ENCODE data around the gene TMBIM4.

TMBIM4 gene

DNA sequence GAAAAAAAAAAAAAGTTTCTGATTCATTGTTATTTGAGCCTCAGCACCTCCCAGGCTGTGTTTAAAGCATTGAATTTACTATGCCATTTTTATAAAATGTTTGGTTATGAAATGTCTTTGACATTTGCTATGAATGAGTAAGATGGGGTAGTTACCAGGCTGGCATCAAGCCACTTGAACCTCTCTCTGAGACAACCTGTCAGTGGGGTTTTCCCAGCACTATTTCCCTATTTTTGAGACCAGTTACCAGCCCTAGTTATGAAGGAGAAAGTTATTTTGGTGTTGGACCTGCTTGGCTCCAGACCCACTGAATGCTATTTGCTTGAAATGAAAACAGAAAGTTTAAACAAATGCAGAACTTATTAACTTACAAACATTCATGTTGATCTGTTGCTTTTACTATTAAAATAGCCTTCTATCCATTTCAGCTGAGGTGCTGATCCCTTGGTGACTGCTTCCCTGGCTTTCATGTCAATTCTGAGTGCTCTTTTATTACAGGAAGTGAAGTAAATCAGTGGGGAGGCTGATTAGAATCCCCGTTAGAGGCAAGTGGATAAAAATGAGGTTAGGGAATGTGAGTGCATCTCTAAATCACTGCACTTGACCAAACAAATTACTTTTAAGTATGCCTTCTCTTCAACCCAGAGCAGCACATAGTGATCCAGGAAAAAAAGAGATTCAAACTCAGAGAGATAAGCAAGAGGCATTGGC lies 77.1 kb downstream of the TMBIM4 start:
- no peak for DNase-seq (ENCODE audit: low read depth, low spot score)

GRCh38 chr12:66090157-66090556 lies 79.6 kb downstream of the TMBIM4 start:
- DNase-seq (ENCODE audit: low read depth, low spot score): no peak

DNA sequence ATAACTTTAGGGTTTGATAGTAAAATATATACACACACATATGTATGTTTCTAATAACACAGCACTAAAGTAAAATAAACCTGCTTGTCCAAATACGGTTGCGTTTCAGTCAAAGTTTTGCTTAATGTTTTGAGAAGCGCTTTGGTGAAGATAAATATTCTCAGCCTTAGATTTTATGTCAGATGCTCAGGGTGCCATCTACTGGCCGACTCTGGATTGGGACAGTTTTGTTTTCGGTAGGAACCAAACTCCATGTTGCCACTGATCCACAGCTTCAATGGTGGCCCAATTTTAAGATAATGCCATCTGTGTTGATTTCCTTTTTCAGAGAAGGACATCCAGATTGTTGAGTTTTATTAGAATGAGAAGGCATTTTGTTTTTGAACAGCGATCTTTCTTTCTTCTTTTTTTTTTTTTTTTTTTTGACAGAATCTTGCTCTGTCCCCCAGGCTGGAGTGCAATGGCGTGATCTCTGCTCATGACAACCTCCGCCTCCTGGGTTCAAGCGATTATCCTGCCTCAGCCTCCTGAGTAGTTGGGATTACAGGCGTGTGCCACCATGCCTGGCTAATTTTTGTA lies 82.3 kb downstream of the TMBIM4 start:
- peak; percentile 58 for DNase-seq (ENCODE audit: low read depth, low spot score)

- no peak for DNase-seq (ENCODE audit: low read depth, low spot score)
These were observed 83.8 kb downstream of the TMBIM4 start for GRCh38 chr12:66085998-66086397.
